ENCODE data around the gene CDS1. TPM values are rescaled to one million over a fixed set of nuclear protein-coding genes. Genes with fewer than 3 reads are reported as not detected.

Gene CDS1
- total and polyA plus RNA-seq, 2 of the 8 experiments (the other 6 are each of a cell fraction or from before 2014, with no cell fraction given): 8.7 to 13.9 TPM

DNA sequence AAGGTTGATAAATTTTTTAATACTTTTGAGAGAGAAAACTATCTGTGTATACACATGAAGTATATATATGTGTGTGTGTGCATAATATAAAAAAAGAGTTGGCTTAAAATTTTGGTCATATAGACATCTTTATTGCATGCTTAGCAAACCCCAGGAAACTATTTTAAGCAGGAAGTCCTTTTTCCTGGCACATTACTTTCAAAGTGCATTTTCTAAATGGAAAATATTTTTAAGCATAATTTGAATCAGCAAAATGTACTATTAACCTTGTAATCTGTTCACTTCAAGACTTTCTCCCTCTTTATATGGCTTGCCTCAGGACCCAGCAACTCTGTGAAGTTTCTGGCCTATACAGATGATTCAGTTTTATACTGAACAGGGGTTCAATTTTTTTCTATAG lies 106.3 kb downstream of the CDS1 start:
- Histone ChIP-seq H3K23ac (ENCODE audit: insufficient read length) (no peak overlapping the region), H3K36me3 (ENCODE audit: control insufficient read depth in 2 of 4, insufficient read depth in 4 of 4, low read length in 3 of 4) (peaks cover 3 to 33% (median 19%) of the 10 kb centered on the region in 4 experiments; a peak in 7 of 8 replicates)
- DNase-seq (ENCODE audit: low read depth in 1 of 2, low spot score in 2 of 2): no peak

More for the DNA sequence above, 106.3 kb downstream of the CDS1 start:
- Histone ChIP-seq H3K23me2 (ENCODE audit: low read depth, low read length) (no peaks in the 10 kb centered on the region), H3K4me1 (replicated peaks in 1 of 4; ENCODE audit: control insufficient read depth in 3 of 4, insufficient read depth in 4 of 4, low read length in 3 of 4) (peaks cover 0 to 4% (median 0%) of the 10 kb centered on the region in 4 experiments; a peak in 2 of 7 replicates), H2BK20ac (ENCODE audit: low read length) (no peak overlapping the region), H3K4me2 (ENCODE audit: insufficient read depth in 1 of 2, low read depth in 2 of 2, low read length in 2 of 2) (no peak overlapping the region), H4K20me1 (replicated peaks in 1 of 2; ENCODE audit: control insufficient read depth in 1 of 2, insufficient read depth in 2 of 2, low read length in 2 of 2) (no peaks in the 10 kb centered on the region), H4K91ac (replicated peaks; ENCODE audit: insufficient read length, low read length) (no peak overlapping the region), H3K27me3 (replicated peaks in 1 of 4; ENCODE audit: control insufficient read depth in 3 of 4, extremely low read depth in 1 of 4, insufficient read depth in 3 of 4, low read length in 3 of 4) (no peaks in the 10 kb centered on the region), H2AFZ (ENCODE audit: low read length) (no peak overlapping the region), H3K79me1 (ENCODE audit: low read depth, low read length) (no peaks in the 10 kb centered on the region), H3K56ac (replicated peaks; ENCODE audit: insufficient read length, low read depth, low read length) (no peak overlapping the region), H3K9me3 (ENCODE audit: insufficient read depth in 2 of 2, low read depth in 1 of 2, low read length in 1 of 2) (no peaks in the 10 kb centered on the region), H2BK5ac (ENCODE audit: low read depth, low read length) (no peak overlapping the region), H3K14ac (ENCODE audit: insufficient read length) (no peak overlapping the region), H3K4me3 (ENCODE audit: extremely low read depth in 1 of 4, insufficient read depth in 2 of 4, low read depth in 3 of 4, low read length in 4 of 4) (no peak overlapping the region), H3K27ac (ENCODE audit: low read depth, low read length) (no peak overlapping the region), H3K4ac (replicated peaks; ENCODE audit: insufficient read length, low read depth, low read length) (no peak overlapping the region), H2BK12ac (ENCODE audit: low read depth, low read length) (no peak overlapping the region), H2BK120ac (replicated peaks; ENCODE audit: low read depth, low read length) (no peak overlapping the region), H3K79me2 (ENCODE audit: control insufficient read depth in 1 of 2, insufficient read depth in 2 of 2, low read length in 2 of 2) (no peaks in the 10 kb centered on the region), H3K18ac (ENCODE audit: extremely low read depth, low read length) (no peak overlapping the region), H2AK5ac (ENCODE audit: low read depth, low read length) (no peak overlapping the region), H4K5ac (ENCODE audit: insufficient read length, low read depth, low read length) (no peak overlapping the region), H2BK15ac (ENCODE audit: low read length) (no peak overlapping the region), H4K8ac (ENCODE audit: extremely low read depth, insufficient read depth, low read length) (no peak overlapping the region), H3K9ac (replicated peaks in 1 of 4; ENCODE audit: extremely low read depth in 1 of 4, low read depth in 3 of 4, low read length in 3 of 4) (no peak overlapping the region)
- POLR2A ChIA-PET (ENCODE audit: partially characterized antibody): no interaction called here
- no peak for FAIRE-seq
- TF ChIP-seq POU5F1 (IDR thresholded peaks at IDR 0.05; ENCODE audit: low read depth, low read length) (no peak), MAFK (IDR thresholded peaks at IDR 0.05; ENCODE audit: low read depth, low read length) (no peak), NANOG (IDR thresholded peaks at IDR 0.05; ENCODE audit: insufficient read depth, low read depth, low read length, poor library complexity, severe bottlenecking) (no peak), SIRT6 (IDR thresholded peaks at IDR 0.05; ENCODE audit: low read length) (no peak), TBP (IDR thresholded peaks at IDR 0.05; ENCODE audit: low read depth, low read length) (no peak), KDM5A (IDR thresholded peaks at IDR 0.05; ENCODE audit: low read length) (no peak), HDAC6 (IDR thresholded peaks at IDR 0.05; ENCODE audit: low read depth, low read length) (no peak), SP1 (IDR thresholded peaks at IDR 0.05; ENCODE audit: low read depth, low read length) (no peak), HDAC2 (IDR thresholded peaks at IDR 0.05; ENCODE audit: borderline replicate concordance in 1 of 2, low read depth in 2 of 2, low read length in 2 of 2) (no peak), POLR2AphosphoS5 (IDR thresholded peaks at IDR 0.05; ENCODE audit: low read depth, low read length) (no peak), KDM4A (IDR thresholded peaks at IDR 0.05; ENCODE audit: low read depth, low read length, severe bottlenecking) (no peak)
- CTCF ChIA-PET (ENCODE audit: partially characterized antibody): interaction anchor here (1.6 kb wide), 1 partner anchor 11 kb away, joined by 4 read pairs; no protein-coding TSS in a partner anchor

All from H1 (cell line).